GM12891 (cell line): ENCODE results near the gene EFNA3.
A peak's percentile ranks its signal among the peaks of the same experiment; 100 is the strongest.

ENCODE experiments used
- DNase-seq: peaks from one replicate; pipeline ENCODE4 v3.0.0; 2011; ENCODE audit warnings: low spot score; ENCODE audit not compliant: insufficient read length
- FAIRE-seq: peaks from 2 replicates; lab custom pipeline; 2011; peaks lifted over from hg19 to GRCh38; lab: Jason Lieb, UNC
- PAX5 ChIP-seq: IDR thresholded peaks from 2 replicates; pipeline ENCODE4 v1.6.1; 2011; ENCODE audit warnings: low read length, moderate library complexity, mild to moderate bottlenecking; ENCODE audit not compliant: insufficient read depth, severe bottlenecking
- POLR2A ChIP-seq: IDR thresholded peaks from 2 replicates; pipeline ENCODE4 v1.6.1; 2011; ENCODE audit warnings: low read depth, low read length, control low read depth
- POLR2AphosphoS5 ChIP-seq: IDR thresholded peaks from 2 replicates; pipeline ENCODE4 v1.6.1; 2011; ENCODE audit warnings: low read depth, low read length, control low read depth
- POU2F2 ChIP-seq: IDR thresholded peaks from 2 replicates; pipeline ENCODE4 v1.6.1; 2011; ENCODE audit warnings: low read depth, mild to moderate bottlenecking, control low read depth, low read length, moderate library complexity
- SPI1 ChIP-seq: IDR thresholded peaks from 2 replicates; pipeline ENCODE4 v1.6.1; 2011; ENCODE audit warnings: low read depth, low read length, control low read depth
- TAF1 ChIP-seq: IDR thresholded peaks from 2 replicates; pipeline ENCODE4 v1.6.1; 2011; ENCODE audit warnings: low read depth, low read length, control low read depth

Gene EFNA3

DNA sequence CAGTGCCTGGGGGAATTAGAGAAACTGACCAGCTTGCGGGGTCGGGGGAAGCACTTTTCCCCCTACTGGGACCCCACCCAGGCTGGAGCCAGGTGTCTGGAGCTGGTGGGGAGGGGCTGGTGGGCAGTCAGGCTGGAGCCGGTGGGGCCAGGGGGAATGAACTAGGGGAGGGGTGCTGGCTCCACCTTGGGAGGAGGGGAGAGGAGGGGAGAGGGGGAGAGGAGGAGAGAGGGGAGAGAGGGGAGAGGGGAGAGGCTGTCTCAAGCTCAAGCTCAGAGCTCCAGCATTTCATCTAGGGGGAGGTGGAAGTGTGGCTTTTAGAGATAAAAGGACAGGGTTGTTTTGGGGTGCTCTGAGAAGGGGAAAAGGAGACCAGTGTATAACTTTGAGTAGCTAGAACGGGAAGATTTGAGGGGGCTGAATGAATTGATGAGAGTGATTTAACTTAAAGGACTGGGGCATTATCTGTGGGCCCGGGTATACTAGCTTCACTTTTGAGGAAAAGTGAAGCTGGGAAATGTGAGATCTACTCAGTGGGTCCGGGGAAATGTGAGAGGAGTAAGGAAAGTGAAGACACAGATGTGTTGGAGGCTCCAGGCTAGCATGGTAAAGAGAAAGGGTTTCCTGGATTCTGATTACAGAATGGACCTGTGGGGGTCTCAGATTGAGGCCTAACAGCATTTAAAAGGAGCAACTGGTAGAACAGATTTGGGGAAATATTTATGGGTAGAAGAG, 51.8 kb downstream of the EFNA3 start:
- FAIRE-seq (no peak), DNase-seq (no peak)
- TF ChIP-seq POLR2AphosphoS5, result no peak
- no peak for TF ChIP-seq POLR2A
- no peak for TF ChIP-seq POU2F2
- TF ChIP-seq PAX5, result no peak
- no peak for TF ChIP-seq SPI1
- no peak for TF ChIP-seq TAF1

- no peak for DNase-seq
- TF ChIP-seq POLR2AphosphoS5 (no peak), TAF1 (no peak), SPI1 (no peak), POLR2A (no peak), POU2F2 (no peak), PAX5 (no peak)
- no peak for FAIRE-seq
Measured at GRCh38 chr1:155131285-155131684, 52.6 kb downstream of the EFNA3 start.

GRCh38 chr1:155131856-155132255, 53.2 kb downstream of the EFNA3 start:
- FAIRE-seq, result no peak
- DNase-seq, result no peak
- TF ChIP-seq SPI1 (no peak), POLR2AphosphoS5 (no peak), PAX5 (no peak), POU2F2 (no peak)

DNA sequence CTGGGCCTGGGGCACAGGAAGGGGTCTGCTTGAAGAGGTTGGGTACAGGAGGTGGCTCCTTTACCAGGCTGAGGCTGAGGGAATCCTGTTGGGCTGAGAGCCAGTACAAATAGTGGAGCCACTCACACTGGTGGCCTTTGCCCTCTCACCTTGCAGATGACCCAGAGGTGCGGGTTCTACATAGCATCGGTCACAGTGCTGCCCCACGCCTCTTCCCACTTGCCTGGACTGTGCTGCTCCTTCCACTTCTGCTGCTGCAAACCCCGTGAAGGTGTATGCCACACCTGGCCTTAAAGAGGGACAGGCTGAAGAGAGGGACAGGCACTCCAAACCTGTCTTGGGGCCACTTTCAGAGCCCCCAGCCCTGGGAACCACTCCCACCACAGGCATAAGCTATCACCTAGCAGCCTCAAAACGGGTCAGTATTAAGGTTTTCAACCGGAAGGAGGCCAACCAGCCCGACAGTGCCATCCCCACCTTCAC, 55.2 kb downstream of the EFNA3 start:
- FAIRE-seq (no peak), DNase-seq (no peak)
- TF ChIP-seq POU2F2 (no peak), PAX5 (no peak), POLR2AphosphoS5 (no peak), TAF1 (no peak), POLR2A (no peak), SPI1 (no peak)

DNA sequence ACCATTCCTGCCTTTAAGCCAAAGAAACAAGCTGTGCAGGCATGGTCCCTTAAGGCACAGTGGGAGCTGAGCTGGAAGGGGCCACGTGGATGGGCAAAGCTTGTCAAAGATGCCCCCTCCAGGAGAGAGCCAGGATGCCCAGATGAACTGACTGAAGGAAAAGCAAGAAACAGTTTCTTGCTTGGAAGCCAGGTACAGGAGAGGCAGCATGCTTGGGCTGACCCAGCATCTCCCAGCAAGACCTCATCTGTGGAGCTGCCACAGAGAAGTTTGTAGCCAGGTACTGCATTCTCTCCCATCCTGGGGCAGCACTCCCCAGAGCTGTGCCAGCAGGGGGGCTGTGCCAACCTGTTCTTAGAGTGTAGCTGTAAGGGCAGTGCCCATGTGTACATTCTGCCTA, 55.7 kb downstream of the EFNA3 start:
- DNase-seq (no peak), FAIRE-seq (no peak)
- TF ChIP-seq POLR2AphosphoS5 (no peak), PAX5 (no peak), POU2F2 (no peak), SPI1 (no peak), POLR2A (no peak), TAF1 (no peak)

DNA sequence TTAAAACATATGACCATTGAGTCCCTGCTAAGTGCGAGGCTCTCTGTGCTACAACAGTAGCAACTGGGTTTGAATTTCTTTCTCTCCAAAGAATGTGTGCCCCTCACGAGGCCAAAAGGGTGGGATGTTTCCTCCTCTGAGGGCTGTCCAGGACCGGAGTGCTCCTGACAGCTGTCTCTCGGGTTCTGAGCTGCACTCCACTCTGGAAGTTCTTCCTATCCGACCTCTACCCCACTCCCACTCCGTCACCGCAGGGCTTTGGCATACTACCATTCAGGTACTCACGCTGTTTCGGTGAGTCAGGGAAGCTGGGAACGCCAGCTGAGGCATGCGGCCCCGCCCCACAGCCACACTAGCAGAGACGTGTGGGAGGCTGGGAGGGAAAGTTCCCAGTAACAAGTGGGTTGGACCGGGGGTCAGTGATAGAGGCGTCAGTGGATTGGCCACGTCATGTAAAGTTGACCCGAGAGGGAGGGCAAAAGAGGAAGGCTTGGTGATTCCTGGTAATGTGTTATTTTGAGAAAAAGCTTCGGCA, 56.3 kb downstream of the EFNA3 start:
- DNase-seq, result no peak
- TF ChIP-seq POU2F2 (no peak), SPI1 (peak; percentile 51), PAX5 (no peak)
- no peak for FAIRE-seq

- TF ChIP-seq POLR2A (peak; percentile 85), SPI1 (no peak), POLR2AphosphoS5 (peak; percentile 78), PAX5 (no peak), TAF1 (peak; percentile 56)
- peak; percentile 94 for FAIRE-seq
- DNase-seq, result peak; percentile 95
Measured at GRCh38 chr1:155135415-155136028, 56.9 kb downstream of the EFNA3 start, which contains the start of gene SLC50A1. Gene SLC50A1, plus strand, starts transcription at chr1:155135852. Its CDS starts 60 bp downstream, at chr1:155135912.

DNA sequence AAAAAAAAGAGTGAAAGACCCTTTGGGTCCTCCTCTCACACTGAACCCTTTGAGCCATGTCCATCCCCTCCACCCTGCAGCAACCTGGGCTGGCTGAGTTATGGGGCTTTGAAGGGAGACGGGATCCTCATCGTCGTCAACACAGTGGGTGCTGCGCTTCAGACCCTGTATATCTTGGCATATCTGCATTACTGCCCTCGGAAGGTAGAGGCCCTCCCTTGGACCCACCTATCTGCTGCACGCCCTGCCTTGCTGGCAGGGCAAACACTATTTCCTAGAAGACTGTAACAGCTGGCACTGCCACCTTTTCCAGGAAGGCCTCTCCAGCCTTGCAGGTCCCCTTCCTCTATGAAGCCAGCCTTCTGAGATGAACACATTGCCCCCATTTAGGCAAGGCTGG, 58.1 kb downstream of the EFNA3 start:
- no peak for TF ChIP-seq POU2F2
- no peak; the same call in 1 of the 2 replicates for TF ChIP-seq POLR2A
- TF ChIP-seq SPI1, result no peak
- TF ChIP-seq POLR2AphosphoS5, result no peak
- no peak for TF ChIP-seq TAF1
- TF ChIP-seq PAX5, result no peak
- FAIRE-seq, result no peak

More for the DNA sequence above, 58.1 kb downstream of the EFNA3 start:
- no peak for DNase-seq
